CD14-positive monocyte (primary cell): ENCODE measurements around the gene TP53I13. TPM values are rescaled to one million over a fixed set of nuclear protein-coding genes. Genes with fewer than 3 reads are reported as not detected.

Source experiments
- DNase-seq, 3 donors: peaks; one replicate each; pipeline ENCODE4 v3.0.0-alpha.2; 2011 to 2022
- H2AFZ ChIP-seq: 2 replicates; pipeline ENCODE4 v1.6.0; 2012; ENCODE audit warnings: mild to moderate bottlenecking, low read depth, low read length, inconsistent platforms; ENCODE audit not compliant: insufficient read depth, poor library complexity, severe bottlenecking
- H3K27ac ChIP-seq, 2 donors: 1 replicate in 1 of 2; 2 replicates in 1 of 2; pipeline ENCODE4 v1.5.1; 2012 to 2013; ENCODE audit warnings: low read length in 2 of 2, control low read depth in 1 of 2, inconsistent platforms in 1 of 2, low read depth in 1 of 2, mild to moderate bottlenecking in 1 of 2
- H3K27me3 ChIP-seq, 2 donors: one replicate each; pipeline versions ENCODE4 v1.6.0 to v1.6.1; 2011 to 2013; ENCODE audit warnings: low read length in 2 of 2; ENCODE audit not compliant: control insufficient read depth in 2 of 2, insufficient read depth in 2 of 2
- H3K36me3 ChIP-seq, 2 donors: replicated peaks in 1 of 2; 1 replicate in 1 of 2; 2 replicates in 1 of 2; pipeline versions ENCODE4 v1.5.1 to v1.6.1; 2012 to 2013; ENCODE audit warnings: low read length in 2 of 2, control low read depth in 1 of 2, inconsistent platforms in 1 of 2, mild to moderate bottlenecking in 1 of 2; ENCODE audit not compliant: insufficient read depth in 2 of 2, control insufficient read depth in 1 of 2
- H3K4me1 ChIP-seq, 2 donors: 1 replicate in 1 of 2; 2 replicates in 1 of 2; pipeline versions ENCODE4 v1.5.1 to v1.6.1; 2012 to 2013; ENCODE audit warnings: low read length in 2 of 2, control low read depth in 1 of 2, inconsistent platforms in 1 of 2, mild to moderate bottlenecking in 1 of 2, moderate library complexity in 1 of 2; ENCODE audit not compliant: insufficient read depth in 2 of 2, control insufficient read depth in 1 of 2
- H3K4me2 ChIP-seq: replicated peaks from 2 replicates; pipeline ENCODE3; 2012; ENCODE audit warnings: low read length, moderate library complexity, mild to moderate bottlenecking; ENCODE audit not compliant: poor library complexity, severe bottlenecking; ENCODE audit errors: extremely low read depth
- H3K4me3 ChIP-seq, 3 experiments: fragments of 200-600 bp in 1 of 3; sonication (generic) in 1 of 3; replicated peaks in 1 of 3; 1 replicate in 2 of 3; 2 replicates in 1 of 3; pipeline ENCODE4 v1.5.1; 2011 to 2013; ENCODE audit warnings: low read length in 3 of 3, mild to moderate bottlenecking in 3 of 3, control low read depth in 2 of 3, low read depth in 2 of 3, inconsistent platforms in 1 of 3, moderate library complexity in 1 of 3
- H3K79me2 ChIP-seq: 2 replicates; pipeline ENCODE4 v1.6.0; 2012; ENCODE audit warnings: mild to moderate bottlenecking, control low read depth, inconsistent platforms, low read length, moderate library complexity; ENCODE audit not compliant: insufficient read depth
- H3K9ac ChIP-seq: 2 replicates; pipeline ENCODE4 v1.6.0; 2017; ENCODE audit warnings: low read length, mild to moderate bottlenecking; ENCODE audit not compliant: insufficient read depth, poor library complexity, severe bottlenecking
- H3K9me3 ChIP-seq, 2 donors: replicated peaks in 1 of 2; 1 replicate in 1 of 2; 2 replicates in 1 of 2; pipeline versions ENCODE4 v1.5.1 to v1.6.1; 2012 to 2013; ENCODE audit warnings: low read length in 2 of 2, control low read depth in 1 of 2; ENCODE audit not compliant: control insufficient read depth in 1 of 2, insufficient read depth in 1 of 2
- H4K20me1 ChIP-seq: 2 replicates; pipeline ENCODE4 v1.6.0; 2012; ENCODE audit warnings: mild to moderate bottlenecking, low read length, control low read depth, moderate library complexity; ENCODE audit not compliant: insufficient read depth
- H3K27ac Mint-ChIP-seq, 7 donors: one replicate each; pipeline ENCODE4 v1.8.0; 2020; ENCODE audit warnings: mild to moderate bottlenecking in 7 of 7, mixed read lengths in 7 of 7, moderate library complexity in 6 of 7, inconsistent platforms in 2 of 7
- H3K27me3 Mint-ChIP-seq, 3 donors: one replicate each; pipeline ENCODE4 v1.8.0; 2021 to 2022; ENCODE audit warnings: low read depth in 3 of 3, mild to moderate bottlenecking in 3 of 3, mixed read lengths in 3 of 3, moderate library complexity in 3 of 3, inconsistent platforms in 1 of 3
- H3K36me3 Mint-ChIP-seq, 2 donors: one replicate each; pipeline ENCODE4 v1.8.0; 2020; ENCODE audit warnings: mixed read lengths in 2 of 2, inconsistent platforms in 1 of 2, mild to moderate bottlenecking in 1 of 2
- H3K4me1 Mint-ChIP-seq: one replicate; pipeline ENCODE4 v1.8.0; 2020; ENCODE audit warnings: mild to moderate bottlenecking, mixed read lengths
- H3K4me3 Mint-ChIP-seq, 2 donors: one replicate each; pipeline ENCODE4 v1.8.0; 2020; ENCODE audit warnings: mild to moderate bottlenecking in 2 of 2, mixed read lengths in 2 of 2, moderate library complexity in 1 of 2
- H3K9me3 Mint-ChIP-seq, 7 donors: one replicate each; pipeline ENCODE4 v1.8.0; 2020 to 2022; ENCODE audit warnings: mixed read lengths in 7 of 7, mild to moderate bottlenecking in 6 of 7, moderate library complexity in 6 of 7, inconsistent platforms in 2 of 7
- CTCF ChIP-seq: fragments of 200-600 bp; IDR thresholded peaks from one replicate; pipeline ENCODE4 v1.8.0; 2022; ENCODE audit warnings: antibody characterized with exemption, mild to moderate bottlenecking
- WGBS: methylation state at CpG from one replicate; pipeline ENCODE4 v1.1.5; 2013; ENCODE audit warnings: missing lambda C conversion rate; ENCODE audit not compliant: insufficient coverage; 5-methylcytosine and 5-hydroxymethylcytosine counted together
- intact Hi-C, 2 donors: fragments of 100-400 bp; cut with micrococcal nuclease; formaldehyde crosslinking; loops; one replicate each; pipeline versions ENCODE4 v1.15.0 to v1.15.1; 2023
- polyA plus RNA-seq, 3 donors: library from polyadenylated mRNA; depleted of rRNA in 1 of 3; unstranded in 2 of 3; stranded (reverse) in 1 of 3; fragments of 300-500 nt in 2 of 3; fragments of >200 nt in 1 of 3; fragmentation: Illumina TruSeq in 2 of 3; gene quantifications; 1 replicate in 2 of 3; 2 replicates in 1 of 3; pipeline ENCODE4 v1.2.3, GENCODE V29; 2012 to 2021

The TP53I13 gene
- polyA plus RNA-seq, 3 donors = 9.4 to 58.6 (median 14.4) TPM

GRCh38 chr17:29586676-29587469 is 18.4 kb downstream of the TP53I13 start:
- Histone ChIP-seq H3K27ac (no peak overlapping the region), H3K79me2 (peaks cover 63% of the 10 kb centered on the region)
- intact Hi-C loops = loop anchor here in 1 of 2 donors (10.0 kb wide), 1 partner anchor 338 kb away; no protein-coding TSS in a partner anchor

More at GRCh38 chr17:29586676-29587469, 18.4 kb downstream of the TP53I13 start:
- Histone ChIP-seq H3K9me3 (no peaks in the 10 kb centered on the region), H4K20me1 (peaks cover 63% of the 10 kb centered on the region), H3K36me3 (peaks cover 9 to 17% of the 10 kb centered on the region in 2 donors), H3K27me3 (peaks cover 0 to 4% of the 10 kb centered on the region in 2 donors), H3K4me1 (peaks cover 70 to 73% of the 10 kb centered on the region in 2 donors), H3K4me2 (peak overlapping the region; percentile 30), H3K9ac (no peak overlapping the region), H3K4me3 (peak overlapping the region in 1 of 3 experiments; percentile 79), H2AFZ (no peak overlapping the region)
- peaks cover 11 to 20% of the 10 kb centered on the region in 2 donors for H3K36me3 Mint-ChIP-seq
- WGBS = 67% methylated on average over 5 of the region's 9 CpGs
- H3K4me1 Mint-ChIP-seq = peaks cover 70% of the 10 kb centered on the region
- H3K4me3 Mint-ChIP-seq = peak overlapping the region in 1 of 2 donors; percentile 34
- peak in 2 of 3 donors; percentile 29 to 45 for DNase-seq
- peaks cover 2 to 16% (median 7%) of the 10 kb centered on the region in 3 donors for H3K27me3 Mint-ChIP-seq
- peak overlapping the region in 4 of 7 donors; percentile 18 to 61 (median 24) for H3K27ac Mint-ChIP-seq
- no peaks in the 10 kb centered on the region for H3K9me3 Mint-ChIP-seq
- TF ChIP-seq CTCF = no peak
